Measurements from ENCODE around the gene PTTG1IP. TPM values are rescaled to one million over a fixed set of nuclear protein-coding genes. Genes with fewer than 3 reads are reported as not detected.
A peak's percentile ranks its signal among the peaks of the same experiment; 100 is the strongest.

PTTG1IP gene
- total and polyA plus RNA-seq, 8 donors = 61.3 to 253 (median 114) TPM

GRCh38 chr21:44909719-44910118 lies 36.2 kb upstream of the PTTG1IP start:
- 90 to 97% (median 94%) methylated on average over 9 of the region's 9 CpGs for WGBS, 5 donors
- peaks cover 34 to 80% (median 63%) of the 10 kb centered on the region in 4 donors for H3K4me1 ChIP-seq

GRCh38 chr21:44908908-44909307 lies 35.4 kb upstream of the PTTG1IP start:
- intact Hi-C loops (cut with DNase I; ENCODE audit: low total_unique reads) = no loop called here
- Histone ChIP-seq H3K27ac (peak overlapping the region in 2 of 5 donors; percentile 77 to 84), H3K4me1 (peaks cover 30 to 74% (median 58%) of the 10 kb centered on the region in 4 donors)

More at GRCh38 chr21:44909719-44910118, 36.2 kb upstream of the PTTG1IP start:
- Histone ChIP-seq H3K9me3 (no peaks in the 10 kb centered on the region), H3K4me3 (no peak overlapping the region), H3K27ac (peak overlapping the region in 2 of 5 donors; percentile 77 to 84), H3K27me3 (no peaks in the 10 kb centered on the region), H3K36me3 (peaks cover 0 to 9% (median 0%) of the 10 kb centered on the region in 4 donors)
- no peak for TF ChIP-seq CTCF (IDR thresholded peaks at IDR 0.05)
- no peak for TF ChIP-seq POLR2AphosphoS5 (IDR thresholded peaks at IDR 0.05)
- TF ChIP-seq POLR2A (IDR thresholded peaks at IDR 0.05) = no peak
- TF ChIP-seq EP300 (IDR thresholded peaks at IDR 0.05) = no peak
- DNase-seq = no peak
- intact Hi-C loops (cut with DNase I; ENCODE audit: low total_unique reads) = no loop called here

GRCh38 chr21:44907966-44908895 lies 34.7 kb upstream of the PTTG1IP start:
- Histone ChIP-seq H3K36me3 (peaks cover 0 to 16% (median 0%) of the 10 kb centered on the region in 4 donors), H3K27me3 (no peaks in the 10 kb centered on the region), H3K9me3 (no peaks in the 10 kb centered on the region), H3K4me3 (peak overlapping the region; percentile 9 to 13 (median 11)), H3K27ac (peak overlapping the region in 4 of 5 donors; percentile 50 to 84 (median 70)), H3K4me1 (peaks cover 23 to 74% (median 55%) of the 10 kb centered on the region in 4 donors)
- TF ChIP-seq POLR2A (IDR thresholded peaks at IDR 0.05) (no peak), POLR2AphosphoS5 (IDR thresholded peaks at IDR 0.05) (peak in 1 of 3 donors; percentile 33)
- WGBS, 5 donors = 49 to 70% (median 62%) methylated on average over 25 of the region's 25 CpGs
- intact Hi-C loops (cut with DNase I; ENCODE audit: low total_unique reads) = no loop called here
- DNase-seq = peak in 1 of 2 donors; percentile 53

More at GRCh38 chr21:44908908-44909307, 35.4 kb upstream of the PTTG1IP start:
- H3K4me3 ChIP-seq = no peak overlapping the region
- 92 to 95% (median 93%) methylated on average over 16 to 21 of the region's 21 CpGs for WGBS, 5 donors
- no peaks in the 10 kb centered on the region for H3K9me3 ChIP-seq
- no peaks in the 10 kb centered on the region for H3K27me3 ChIP-seq
- peaks cover 0 to 9% (median 0%) of the 10 kb centered on the region in 4 donors for H3K36me3 ChIP-seq
- TF ChIP-seq POLR2AphosphoS5 (IDR thresholded peaks at IDR 0.05) (no peak), CTCF (IDR thresholded peaks at IDR 0.05) (no peak), POLR2A (IDR thresholded peaks at IDR 0.05) (no peak), EP300 (IDR thresholded peaks at IDR 0.05) (no peak)
- DNase-seq = no peak

GRCh38 chr21:44907225-44907965 lies 33.9 kb upstream of the PTTG1IP start:
- Histone ChIP-seq H3K9me3 (no peaks in the 10 kb centered on the region), H3K4me3 (peak overlapping the region; percentile 9 to 13 (median 11)), H3K27ac (peak overlapping the region in 4 of 5 donors; percentile 50 to 84 (median 70)), H3K36me3 (peaks cover 0 to 19% (median 0%) of the 10 kb centered on the region in 4 donors), H3K27me3 (no peaks in the 10 kb centered on the region), H3K4me1 (peaks cover 21 to 75% (median 50%) of the 10 kb centered on the region in 4 donors)
- intact Hi-C loops (cut with DNase I; ENCODE audit: low total_unique reads) = no loop called here
- peak in 1 of 2 donors; percentile 38 for DNase-seq
- 60 to 76% (median 62%) methylated on average over 10 to 16 of the region's 16 CpGs for WGBS, 5 donors
- TF ChIP-seq POLR2A (IDR thresholded peaks at IDR 0.05) (no peak), CTCF (IDR thresholded peaks at IDR 0.05) (no peak), EP300 (IDR thresholded peaks at IDR 0.05) (no peak), POLR2AphosphoS5 (IDR thresholded peaks at IDR 0.05) (no peak)

All from stomach (tissue), 9 donors.